ENCODE data around the gene MLX. TPM values are rescaled to one million over a fixed set of nuclear protein-coding genes. Genes with fewer than 3 reads are reported as not detected.

MLX gene
- total and polyA plus RNA-seq, 2 experiments from 2014 or later, result 30.8 to 37.0 TPM

DNA sequence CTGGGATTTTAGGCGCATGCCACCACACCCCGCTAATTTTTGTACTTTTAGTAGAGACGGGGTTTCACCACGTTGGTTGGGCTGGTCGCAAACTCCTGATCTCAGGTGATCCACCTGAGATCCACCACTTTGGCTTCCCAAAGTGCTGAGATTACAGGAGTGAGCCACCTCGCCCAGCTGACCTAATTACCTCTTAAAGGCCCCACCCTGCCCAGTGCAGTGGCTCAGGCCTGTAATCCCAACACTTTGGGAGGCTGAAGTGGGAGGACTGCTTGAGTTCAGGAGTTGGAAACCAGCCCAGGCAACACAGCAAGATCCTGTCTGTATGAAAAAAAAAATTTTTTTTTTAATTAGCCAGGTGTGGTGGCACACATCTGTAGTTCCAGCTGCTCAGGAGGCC, 7.8 kb upstream of the MLX start:
- Histone ChIP-seq H3K4me3 (no peak overlapping the region), H3K9ac (no peak overlapping the region), H3F3A (ENCODE audit: insufficient read depth) (peaks cover 12% of the 10 kb centered on the region; the same call in 1 of the 2 replicates), H3K9me3 (ENCODE audit: low read depth) (no peaks in the 10 kb centered on the region), H3K4me2 (ENCODE audit: unreplicated experiment) (no peak overlapping the region), H3K4me1 (ENCODE audit: insufficient read depth) (peaks cover 24% of the 10 kb centered on the region), H3K36me3 (ENCODE audit: low read depth) (no peaks in the 10 kb centered on the region), H3K9me2 (ENCODE audit: insufficient read depth) (no peaks in the 10 kb centered on the region), H3K27me3 (replicated peaks; ENCODE audit: insufficient read depth) (no peaks in the 10 kb centered on the region), H3K79me2 (ENCODE audit: insufficient read depth) (peaks cover 43% of the 10 kb centered on the region), H4K20me1 (ENCODE audit: insufficient read depth) (no peaks in the 10 kb centered on the region), H2AFZ (no peak overlapping the region), H3K27ac (no peak overlapping the region)
- TF ChIP-seq EZH2 (IDR thresholded peaks at IDR 0.05; ENCODE audit: insufficient read depth, poor library complexity, severe bottlenecking) (no peak), EZH2phosphoT487 (IDR thresholded peaks at IDR 0.05; ENCODE audit: insufficient read depth, low read depth) (no peak)
- 82 to 91% methylated on average over 6 of the region's 6 CpGs for WGBS, 2 experiments (ENCODE audit: low coverage in 1 of 2, low lambda C conversion rate in 2 of 2, missing lambda C conversion rate in 2 of 2)
- in situ Hi-C loops (cut with MboI), result no loop called here
- no peak for DNase-seq

- H3K27me3 ChIP-seq (replicated peaks; ENCODE audit: insufficient read depth), result no peaks in the 10 kb centered on the region
- no peak overlapping the region for H3K27ac ChIP-seq
- no peaks in the 10 kb centered on the region for H3K9me3 ChIP-seq (ENCODE audit: low read depth)
- H3K4me3 ChIP-seq, result no peak overlapping the region
- TF ChIP-seq EZH2 (IDR thresholded peaks at IDR 0.05; ENCODE audit: insufficient read depth, poor library complexity, severe bottlenecking), result no peak
- no peak for TF ChIP-seq EZH2phosphoT487 (IDR thresholded peaks at IDR 0.05; ENCODE audit: insufficient read depth, low read depth)
- H3F3A ChIP-seq (ENCODE audit: insufficient read depth), result peaks cover 12% of the 10 kb centered on the region; the same call in 1 of the 2 replicates
- 85 to 88% methylated on average over 3 of the region's 3 CpGs for WGBS, 2 experiments (ENCODE audit: low coverage in 1 of 2, low lambda C conversion rate in 2 of 2, missing lambda C conversion rate in 2 of 2)
- H3K4me1 ChIP-seq (ENCODE audit: insufficient read depth), result peaks cover 22% of the 10 kb centered on the region
- no peak overlapping the region for H3K4me2 ChIP-seq (ENCODE audit: unreplicated experiment)
- H3K79me2 ChIP-seq (ENCODE audit: insufficient read depth), result peaks cover 43% of the 10 kb centered on the region
- peak overlapping the region; percentile 20; the same call in 1 of the 2 replicates for H3K9ac ChIP-seq
- in situ Hi-C loops (cut with MboI), result no loop called here
- H3K36me3 ChIP-seq (ENCODE audit: low read depth), result peaks cover 6% of the 10 kb centered on the region; the same call in 1 of the 2 replicates
- no peaks in the 10 kb centered on the region for H3K9me2 ChIP-seq (ENCODE audit: insufficient read depth)
- DNase-seq, result peak; percentile 40
- H4K20me1 ChIP-seq (ENCODE audit: insufficient read depth), result no peaks in the 10 kb centered on the region
- H2AFZ ChIP-seq, result no peak overlapping the region
These were observed 6.7 kb upstream of the MLX start for GRCh38 chr17:42560246-42560645.

- Histone ChIP-seq H3K4me3 (peak within 1 kb of the TSS; percentile 92), H3K4me2 (ENCODE audit: unreplicated experiment) (peak within 1 kb of the TSS; percentile 91), H3K4me1 (ENCODE audit: insufficient read depth) (peaks cover 20% of the 10 kb centered on the region), H3K27me3 (replicated peaks; ENCODE audit: insufficient read depth) (no peaks in the 10 kb centered on the region), H3K9me2 (ENCODE audit: insufficient read depth) (no peaks in the 10 kb centered on the region), H2AFZ (peak within 1 kb of the TSS; percentile 92), H3F3A (ENCODE audit: insufficient read depth) (peaks cover 12% of the 10 kb centered on the region; the same call in 1 of the 2 replicates), H3K27ac (peak within 1 kb of the TSS; percentile 86), H3K79me2 (ENCODE audit: insufficient read depth) (peaks cover 35% of the 10 kb centered on the region), H3K9me3 (ENCODE audit: low read depth) (no peaks in the 10 kb centered on the region), H3K36me3 (ENCODE audit: low read depth) (peaks cover 6% of the 10 kb centered on the region; the same call in 1 of the 2 replicates), H4K20me1 (ENCODE audit: insufficient read depth) (no peaks in the 10 kb centered on the region), H3K9ac (peak within 1 kb of the TSS; percentile 93)
- peak; percentile 98 for DNase-seq
- TF ChIP-seq EZH2 (IDR thresholded peaks at IDR 0.05; ENCODE audit: insufficient read depth, poor library complexity, severe bottlenecking), result no peak
- no peak for TF ChIP-seq EZH2phosphoT487 (IDR thresholded peaks at IDR 0.05; ENCODE audit: insufficient read depth, low read depth)
- WGBS, 2 experiments (ENCODE audit: low coverage in 1 of 2, low lambda C conversion rate in 2 of 2, missing lambda C conversion rate in 2 of 2), result 0 to 1% methylated on average over 26 of the region's 26 CpGs
- in situ Hi-C loops (cut with MboI), result no loop called here
These were observed 5.0 kb upstream of the MLX start, which contains the start of gene COASY for GRCh38 chr17:42561897-42562387. TSS of gene COASY (plus strand) at chr17:42562148. CDS start at chr17:42562623, 475 bp downstream.

DNA sequence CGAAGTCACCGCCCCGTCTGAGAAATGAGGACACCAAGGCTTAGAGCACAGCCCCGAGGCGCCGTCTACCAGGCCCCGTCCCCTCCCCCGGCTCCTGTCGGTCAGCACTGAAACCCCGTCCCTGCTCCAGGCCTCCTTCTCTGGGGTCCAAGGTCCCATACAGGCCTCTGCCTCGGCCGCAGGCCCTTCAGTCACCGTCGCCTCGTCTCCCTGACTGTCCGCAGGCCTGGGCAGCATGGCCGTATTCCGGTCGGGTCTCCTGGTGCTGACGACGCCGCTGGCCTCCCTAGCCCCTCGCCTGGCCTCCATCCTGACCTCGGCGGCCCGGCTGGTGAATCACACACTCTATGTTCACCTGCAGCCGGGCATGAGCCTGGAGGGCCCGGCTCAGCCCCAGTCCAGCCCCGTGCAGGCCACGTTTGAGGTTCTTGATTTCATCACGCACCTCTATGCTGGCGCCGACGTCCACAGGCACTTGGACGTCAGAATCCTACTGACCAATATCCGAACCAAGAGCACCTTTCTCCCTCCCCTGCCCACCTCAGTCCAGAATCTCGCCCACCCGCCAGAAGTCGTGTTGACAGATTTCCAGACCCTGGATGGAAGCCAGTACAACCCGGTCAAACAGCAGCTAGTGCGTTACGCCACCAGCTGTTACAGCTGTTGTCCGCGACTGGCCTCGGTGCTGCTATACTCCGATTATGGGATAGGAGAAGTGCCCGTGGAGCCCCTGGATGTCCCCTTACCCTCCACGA, 4.3 kb upstream of the MLX start:
- DNase-seq, result peak; percentile 65
- H3K27me3 ChIP-seq (replicated peaks; ENCODE audit: insufficient read depth), result no peaks in the 10 kb centered on the region
- H3F3A ChIP-seq (ENCODE audit: insufficient read depth), result peaks cover 12% of the 10 kb centered on the region; the same call in 1 of the 2 replicates
- peak overlapping the region; percentile 92 for H3K4me3 ChIP-seq
- H3K4me2 ChIP-seq (ENCODE audit: unreplicated experiment), result peak overlapping the region; percentile 91
- peak overlapping the region; percentile 86 for H3K27ac ChIP-seq
- 12% methylated on average over 37 to 42 of the region's 48 CpGs for WGBS, 2 experiments (ENCODE audit: low coverage in 1 of 2, low lambda C conversion rate in 2 of 2, missing lambda C conversion rate in 2 of 2)
- no peaks in the 10 kb centered on the region for H3K9me2 ChIP-seq (ENCODE audit: insufficient read depth)
- peaks cover 41% of the 10 kb centered on the region for H3K79me2 ChIP-seq (ENCODE audit: insufficient read depth)
- H4K20me1 ChIP-seq (ENCODE audit: insufficient read depth), result no peaks in the 10 kb centered on the region
- no peaks in the 10 kb centered on the region for H3K9me3 ChIP-seq (ENCODE audit: low read depth)
- peaks cover 20% of the 10 kb centered on the region for H3K4me1 ChIP-seq (ENCODE audit: insufficient read depth)
- H2AFZ ChIP-seq, result peak overlapping the region; percentile 92
- in situ Hi-C loops (cut with MboI), result no loop called here
- peak overlapping the region; percentile 93 for H3K9ac ChIP-seq
- peaks cover 6% of the 10 kb centered on the region; the same call in 1 of the 2 replicates for H3K36me3 ChIP-seq (ENCODE audit: low read depth)
- TF ChIP-seq EZH2phosphoT487 (IDR thresholded peaks at IDR 0.05; ENCODE audit: insufficient read depth, low read depth) (no peak), EZH2 (IDR thresholded peaks at IDR 0.05; ENCODE audit: insufficient read depth, poor library complexity, severe bottlenecking) (no peak)
